Measurements from ENCODE around the gene LRRC51.

DNA sequence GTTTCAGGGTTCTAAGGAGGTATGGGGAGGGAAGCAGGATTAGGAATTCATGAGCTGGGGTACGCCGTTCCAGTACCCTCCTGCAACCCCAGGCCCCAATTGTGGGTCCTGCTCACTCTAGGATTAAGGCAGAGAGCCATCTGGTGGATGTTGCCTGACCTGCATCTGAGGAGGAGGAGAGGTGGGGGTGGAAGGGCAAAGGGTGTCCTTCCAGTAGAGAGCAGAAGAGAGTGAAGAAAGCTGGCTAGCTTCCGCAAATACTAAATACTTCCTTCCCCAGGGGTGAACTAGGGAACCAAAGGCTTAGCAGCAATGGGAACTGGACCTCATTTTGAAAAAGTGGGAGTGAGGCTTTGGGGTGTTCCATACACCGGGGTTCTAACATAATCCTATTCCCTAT, 10.6 kb downstream of the LRRC51 start:
- TF ChIP-seq, protein P1, sequence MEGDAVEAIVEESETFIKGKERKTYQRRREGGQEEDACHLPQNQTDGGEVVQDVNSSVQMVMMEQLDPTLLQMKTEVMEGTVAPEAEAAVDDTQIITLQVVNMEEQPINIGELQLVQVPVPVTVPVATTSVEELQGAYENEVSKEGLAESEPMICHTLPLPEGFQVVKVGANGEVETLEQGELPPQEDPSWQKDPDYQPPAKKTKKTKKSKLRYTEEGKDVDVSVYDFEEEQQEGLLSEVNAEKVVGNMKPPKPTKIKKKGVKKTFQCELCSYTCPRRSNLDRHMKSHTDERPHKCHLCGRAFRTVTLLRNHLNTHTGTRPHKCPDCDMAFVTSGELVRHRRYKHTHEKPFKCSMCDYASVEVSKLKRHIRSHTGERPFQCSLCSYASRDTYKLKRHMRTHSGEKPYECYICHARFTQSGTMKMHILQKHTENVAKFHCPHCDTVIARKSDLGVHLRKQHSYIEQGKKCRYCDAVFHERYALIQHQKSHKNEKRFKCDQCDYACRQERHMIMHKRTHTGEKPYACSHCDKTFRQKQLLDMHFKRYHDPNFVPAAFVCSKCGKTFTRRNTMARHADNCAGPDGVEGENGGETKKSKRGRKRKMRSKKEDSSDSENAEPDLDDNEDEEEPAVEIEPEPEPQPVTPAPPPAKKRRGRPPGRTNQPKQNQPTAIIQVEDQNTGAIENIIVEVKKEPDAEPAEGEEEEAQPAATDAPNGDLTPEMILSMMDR (IDR thresholded peaks at IDR 0.05), result peak; percentile 82
- no peak for TF ChIP-seq EZH2 (IDR thresholded peaks at IDR 0.05; ENCODE audit: borderline replicate concordance, insufficient read depth, low read depth, low read length, poor library complexity, severe bottlenecking)
